Measurements from ENCODE around the gene BCR.

Gene BCR

DNA sequence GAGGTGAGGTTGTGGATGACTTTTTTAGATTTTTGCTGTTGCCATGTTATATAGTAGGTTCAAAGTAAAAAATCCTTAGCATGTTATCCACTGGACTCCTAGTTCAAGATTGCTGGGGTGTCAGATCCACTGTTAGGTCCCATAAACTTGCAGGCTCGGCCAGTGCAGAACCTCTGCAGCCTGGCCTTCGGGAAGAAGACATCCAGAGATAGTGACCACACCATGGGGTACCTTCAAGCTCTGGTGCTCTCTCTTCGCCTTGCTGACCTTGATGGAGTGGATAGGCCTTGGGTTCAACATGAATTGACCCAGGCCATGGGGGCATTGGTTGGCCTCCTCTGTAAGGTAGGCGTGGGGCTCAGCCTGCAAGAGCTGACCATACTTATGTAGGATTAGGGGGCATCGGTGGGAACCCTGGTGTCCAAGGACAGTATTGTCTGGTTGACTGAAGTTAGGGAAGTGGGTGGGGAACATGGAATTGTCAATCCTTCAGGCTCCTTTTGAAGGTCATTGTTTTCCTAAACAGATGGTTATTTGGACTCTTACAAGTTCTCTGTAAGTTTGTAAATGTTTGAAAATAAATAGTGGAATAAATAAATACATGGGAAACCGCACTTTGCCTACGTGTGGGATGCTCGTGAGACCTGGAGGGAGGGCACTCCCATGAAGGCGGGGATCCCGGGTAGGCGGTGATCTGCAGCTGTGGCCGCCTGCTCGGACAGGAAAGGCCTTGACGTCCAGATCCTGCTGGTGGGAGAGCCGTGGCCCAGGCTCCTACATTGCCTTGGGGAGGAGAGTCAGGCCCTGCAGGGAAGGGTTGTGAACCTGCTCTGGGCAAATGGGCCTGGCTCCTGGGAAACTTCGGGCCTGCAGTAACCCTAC is 37.1 kb downstream of the BCR start:
- peaks cover 82 to 100% of the 10 kb centered on the region in 2 donors for H3K4me1 Mint-ChIP-seq
- H3K27ac Mint-ChIP-seq = peak overlapping the region; percentile 71
- H3K4me3 Mint-ChIP-seq = no peak overlapping the region
- ATAC-seq (replicated peaks) (no peak), DNase-seq (no peak)
- no peaks in the 10 kb centered on the region for H3K9me3 Mint-ChIP-seq
- H3K36me3 Mint-ChIP-seq = peaks cover 3 to 7% of the 10 kb centered on the region in 2 donors
- H3K27me3 Mint-ChIP-seq = no peaks in the 10 kb centered on the region

DNA sequence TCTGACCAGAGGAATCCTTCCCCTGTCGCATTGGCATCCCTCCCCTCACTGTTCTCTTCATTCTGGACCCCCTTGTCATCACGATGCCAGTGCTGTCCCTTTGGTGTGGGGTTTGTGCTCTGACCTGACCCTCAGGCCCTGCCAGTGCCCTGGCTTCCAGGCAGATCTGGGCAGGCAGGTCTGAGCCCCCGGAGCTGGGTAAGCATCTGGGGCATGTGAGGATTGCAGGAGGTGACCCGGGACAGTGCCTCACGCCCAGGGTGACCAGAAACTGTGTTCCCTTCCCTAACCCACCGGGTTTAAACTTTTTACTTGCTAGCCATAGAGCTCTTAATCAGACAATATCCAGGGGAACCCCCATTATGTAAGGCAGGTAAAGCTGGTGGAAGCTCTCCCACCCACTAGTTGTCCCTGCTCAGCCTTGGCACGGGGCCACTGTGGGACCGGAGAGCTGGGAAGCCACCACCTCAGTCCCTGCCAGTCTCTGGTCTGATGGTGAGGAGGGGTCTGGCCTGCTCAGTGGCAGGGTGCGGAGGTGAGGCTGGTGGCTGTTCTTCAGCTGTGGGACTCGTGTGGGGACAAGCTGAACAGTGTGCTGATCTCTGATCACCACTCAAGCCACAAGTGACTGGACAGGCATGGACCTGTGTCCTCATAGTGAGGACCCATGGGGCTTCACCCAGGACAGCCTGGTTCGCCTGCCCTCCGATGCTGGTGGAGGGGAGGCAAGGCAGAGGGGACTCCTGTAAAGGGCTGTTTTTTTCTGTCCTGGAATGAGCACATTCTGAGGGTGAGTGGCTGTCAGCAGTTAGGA is 38.0 kb downstream of the BCR start:
- DNase-seq (no peak), ATAC-seq (replicated peaks) (no peak)
- H3K9me3 Mint-ChIP-seq = no peaks in the 10 kb centered on the region
- H3K27me3 Mint-ChIP-seq = no peaks in the 10 kb centered on the region
- H3K4me1 Mint-ChIP-seq = peaks cover 78 to 100% of the 10 kb centered on the region in 2 donors
- peak overlapping the region; percentile 85 for H3K27ac Mint-ChIP-seq
- peaks cover 1 to 7% of the 10 kb centered on the region in 2 donors for H3K36me3 Mint-ChIP-seq
- H3K4me3 Mint-ChIP-seq = peak overlapping the region; percentile 70 to 76

DNA sequence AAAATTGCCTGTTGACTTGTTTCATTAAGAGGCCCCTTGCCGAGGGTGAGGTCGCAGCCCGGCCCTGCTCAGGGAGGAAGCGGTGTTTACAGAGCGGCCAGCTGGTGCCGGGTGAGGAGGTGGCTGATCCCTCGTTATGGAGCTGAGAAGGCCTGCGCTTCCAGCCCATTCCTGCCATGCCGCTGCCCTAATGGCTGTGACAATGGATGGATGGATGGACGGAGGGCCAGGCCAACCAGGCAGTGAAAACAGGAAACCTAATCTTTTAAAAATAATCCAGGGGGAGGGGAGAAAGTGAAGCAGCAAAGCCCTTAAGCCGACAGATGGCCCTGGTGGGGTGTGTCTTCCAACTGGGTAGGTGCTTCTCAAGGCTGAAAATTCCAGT is 38.5 kb downstream of the BCR start:
- Mint-ChIP-seq H3K4me3 (peak overlapping the region; percentile 70 to 76), H3K9me3 (no peaks in the 10 kb centered on the region), H3K27me3 (no peaks in the 10 kb centered on the region), H3K36me3 (peaks cover 2 to 7% of the 10 kb centered on the region in 2 donors), H3K4me1 (peaks cover 78 to 100% of the 10 kb centered on the region in 2 donors), H3K27ac (peak overlapping the region; percentile 70)
- DNase-seq (no peak), ATAC-seq (replicated peaks) (no peak)

DNA sequence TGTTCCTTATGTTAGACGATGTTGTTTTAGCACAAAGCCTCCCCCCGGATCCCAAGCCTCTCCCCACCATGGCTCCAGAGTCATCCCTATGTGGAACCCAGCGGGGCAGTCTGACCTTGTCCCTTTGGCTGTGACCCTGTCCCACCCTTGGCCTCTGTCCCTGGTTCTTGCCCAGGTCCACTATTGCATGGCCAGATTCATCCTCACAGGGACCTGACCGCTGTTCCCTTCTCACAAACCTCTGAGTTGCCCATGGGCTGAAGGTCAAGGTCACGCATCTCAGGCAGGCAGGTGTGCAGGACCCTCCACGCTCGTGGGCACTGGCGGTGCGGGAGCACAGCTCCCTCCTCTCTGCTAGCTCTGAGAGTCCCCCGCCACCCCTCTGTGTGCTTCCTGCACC is 39.0 kb downstream of the BCR start:
- Mint-ChIP-seq H3K4me3 (peak overlapping the region; percentile 70 to 78), H3K27me3 (no peaks in the 10 kb centered on the region), H3K9me3 (no peaks in the 10 kb centered on the region), H3K4me1 (peaks cover 80 to 100% of the 10 kb centered on the region in 2 donors), H3K36me3 (peaks cover 2 to 7% of the 10 kb centered on the region in 2 donors), H3K27ac (peak overlapping the region; percentile 53)
- no peak for DNase-seq
- no peak for ATAC-seq (replicated peaks)

DNA sequence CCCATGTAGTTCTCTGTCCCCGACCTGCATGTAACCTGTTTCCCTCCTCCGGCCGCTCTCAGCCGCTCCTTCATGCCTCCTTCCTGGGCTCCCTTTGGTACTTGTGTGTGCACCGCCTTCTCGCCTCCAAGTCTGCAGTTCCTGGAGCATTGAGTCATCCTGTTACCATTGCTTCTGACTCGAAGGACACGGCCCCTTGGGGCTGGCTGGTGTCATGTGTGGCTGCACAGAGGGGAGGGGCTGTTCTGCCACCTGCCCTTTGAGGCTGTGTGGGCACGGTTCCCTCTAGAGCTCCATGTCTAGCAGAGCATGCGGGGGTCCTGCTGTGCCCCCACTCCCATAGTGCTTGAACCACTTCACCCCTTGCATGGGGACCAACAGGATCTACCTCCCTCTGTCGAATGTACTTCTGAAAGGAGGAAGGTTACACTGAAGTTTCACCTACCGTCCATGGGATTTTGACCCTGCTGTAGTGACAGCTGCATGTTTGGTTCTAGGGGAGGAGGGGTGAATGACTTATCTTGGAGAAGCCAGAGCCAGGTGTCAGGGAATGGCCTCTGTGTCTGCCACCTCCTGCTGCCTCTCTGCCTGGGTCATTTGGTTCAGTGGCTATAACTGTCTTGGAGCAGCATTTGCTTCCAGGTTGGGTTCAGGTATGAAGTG is 39.6 kb downstream of the BCR start:
- H3K27me3 Mint-ChIP-seq = no peaks in the 10 kb centered on the region
- H3K36me3 Mint-ChIP-seq = peaks cover under 1 to 2% of the 10 kb centered on the region in 2 donors
- H3K27ac Mint-ChIP-seq = peak overlapping the region; percentile 93
- DNase-seq (peak; percentile 81), ATAC-seq (replicated peaks) (peak; percentile 88 to 90)
- peaks cover 80 to 97% of the 10 kb centered on the region in 2 donors for H3K4me1 Mint-ChIP-seq
- H3K9me3 Mint-ChIP-seq = no peaks in the 10 kb centered on the region
- H3K4me3 Mint-ChIP-seq = peak overlapping the region; percentile 70 to 78

DNA sequence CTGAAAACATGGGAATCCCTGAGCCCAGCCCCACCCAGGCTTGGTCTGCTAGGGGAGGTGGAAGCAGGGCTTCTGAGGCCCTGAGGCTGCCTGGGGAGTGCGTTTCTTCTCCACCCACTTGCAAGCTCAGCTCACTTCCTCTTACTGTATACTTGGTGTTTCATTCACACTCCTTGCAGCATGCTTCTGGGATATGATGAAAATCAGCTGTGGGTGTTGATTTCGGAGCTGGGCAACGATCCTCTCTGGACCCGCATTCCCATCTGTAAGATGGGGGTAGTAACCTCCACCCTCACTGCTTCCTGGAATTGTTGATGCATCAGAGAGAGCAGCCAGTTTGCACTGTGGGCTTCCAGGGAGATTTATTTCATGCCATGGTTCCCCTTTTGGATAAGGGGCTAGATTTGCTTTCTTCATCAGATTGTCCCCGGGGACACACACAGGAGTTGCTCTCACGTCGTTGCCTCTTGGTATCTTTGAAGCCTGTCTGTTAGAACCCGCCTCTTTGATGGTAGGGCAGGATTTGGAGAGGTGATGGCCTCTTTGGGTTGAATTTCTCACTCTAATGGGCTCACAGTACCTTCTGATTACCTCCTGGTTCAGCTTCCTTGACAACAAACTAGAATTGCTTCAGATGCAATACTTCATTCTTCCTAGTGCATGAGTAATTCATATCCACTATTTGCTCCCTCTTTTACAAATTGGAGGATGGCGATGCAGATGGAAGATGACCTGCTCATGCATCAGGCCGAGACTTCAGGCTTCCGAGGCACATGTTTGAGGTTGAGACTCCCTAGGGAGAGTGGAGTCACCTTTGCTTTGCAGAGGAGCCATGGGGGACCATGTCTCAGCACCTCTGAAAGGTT is 40.4 kb downstream of the BCR start:
- H3K4me3 Mint-ChIP-seq = peak overlapping the region; percentile 70 to 71
- H3K27me3 Mint-ChIP-seq = no peaks in the 10 kb centered on the region
- H3K4me1 Mint-ChIP-seq = peaks cover 80 to 97% of the 10 kb centered on the region in 2 donors
- H3K27ac Mint-ChIP-seq = peak overlapping the region; percentile 93
- DNase-seq = peak; percentile 63
- ATAC-seq (replicated peaks) = peak; percentile 83 to 86
- H3K36me3 Mint-ChIP-seq = peaks cover 0 to 2% of the 10 kb centered on the region in 2 donors
- no peaks in the 10 kb centered on the region for H3K9me3 Mint-ChIP-seq

DNA sequence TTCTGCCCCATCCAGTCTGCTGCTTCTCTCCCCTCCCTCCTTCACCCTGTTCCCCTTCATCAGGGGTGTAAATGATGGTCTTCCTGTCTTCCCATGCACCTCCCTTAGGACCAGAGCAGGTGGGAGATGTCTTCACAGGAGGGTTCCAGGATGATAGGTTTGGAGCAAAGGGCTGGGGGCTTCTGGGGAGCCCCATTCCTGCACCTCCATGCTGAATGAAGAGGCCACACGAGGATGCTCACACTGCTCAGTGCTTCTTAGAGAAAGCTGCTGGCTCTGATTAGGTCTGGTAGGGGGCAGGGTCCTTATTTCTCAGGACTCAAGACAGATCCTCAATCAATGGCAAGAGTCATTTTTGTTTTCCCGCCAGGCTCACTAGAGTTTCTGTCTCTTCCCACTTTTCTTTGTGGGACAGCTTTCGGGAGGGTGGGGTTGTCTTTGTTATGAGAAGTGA is 41.1 kb downstream of the BCR start:
- Mint-ChIP-seq H3K27me3 (no peaks in the 10 kb centered on the region), H3K27ac (peak overlapping the region; percentile 31), H3K36me3 (peaks cover 0 to 2% of the 10 kb centered on the region in 2 donors), H3K9me3 (no peaks in the 10 kb centered on the region), H3K4me3 (no peak overlapping the region), H3K4me1 (peaks cover 78 to 97% of the 10 kb centered on the region in 2 donors)
- ATAC-seq (replicated peaks) (no peak), DNase-seq (no peak)

DNA sequence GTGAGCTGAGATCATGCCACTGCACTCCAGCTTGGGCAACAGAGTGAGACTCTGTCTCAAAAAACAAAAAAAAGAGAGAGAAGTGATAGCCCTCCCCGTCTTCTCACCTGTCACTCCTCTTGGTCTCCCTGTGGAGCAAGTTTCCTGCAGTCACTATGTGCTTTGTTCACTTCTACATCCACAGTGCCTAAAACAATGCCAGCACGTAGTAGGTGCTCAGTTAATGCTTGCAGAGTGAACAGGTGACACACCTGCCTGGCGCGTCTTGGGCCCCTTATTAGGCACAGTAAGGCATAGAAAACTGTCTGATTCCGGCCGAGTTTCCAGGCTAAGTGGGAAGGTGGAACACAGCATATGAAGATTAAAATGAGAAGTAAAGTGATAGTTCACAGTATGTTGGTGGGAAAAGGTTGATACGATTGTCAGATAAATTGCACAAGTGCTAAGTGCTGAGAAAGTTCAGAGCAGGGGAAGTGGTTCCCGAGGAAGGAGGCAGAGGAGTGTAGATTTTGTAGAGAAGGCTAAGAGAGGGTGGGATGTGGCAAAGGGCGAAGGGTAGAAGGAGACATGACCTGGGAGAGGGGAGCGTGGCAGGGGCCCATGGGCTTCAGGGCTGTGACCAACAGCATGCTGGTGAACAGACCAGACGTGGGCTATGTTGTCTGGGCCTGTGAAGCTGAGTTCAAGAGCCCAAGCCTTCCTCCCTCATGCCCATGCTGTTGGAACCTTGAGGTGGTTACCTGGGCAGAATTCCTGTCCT is 41.9 kb downstream of the BCR start:
- no peak for ATAC-seq (replicated peaks)
- Mint-ChIP-seq H3K4me3 (no peak overlapping the region), H3K36me3 (peaks cover 1 to 2% of the 10 kb centered on the region in 2 donors), H3K4me1 (peaks cover 71 to 96% of the 10 kb centered on the region in 2 donors), H3K9me3 (peaks cover under 1 to 2% of the 10 kb centered on the region in 2 donors), H3K27ac (no peak overlapping the region), H3K27me3 (no peaks in the 10 kb centered on the region)
- no peak for DNase-seq

DNA sequence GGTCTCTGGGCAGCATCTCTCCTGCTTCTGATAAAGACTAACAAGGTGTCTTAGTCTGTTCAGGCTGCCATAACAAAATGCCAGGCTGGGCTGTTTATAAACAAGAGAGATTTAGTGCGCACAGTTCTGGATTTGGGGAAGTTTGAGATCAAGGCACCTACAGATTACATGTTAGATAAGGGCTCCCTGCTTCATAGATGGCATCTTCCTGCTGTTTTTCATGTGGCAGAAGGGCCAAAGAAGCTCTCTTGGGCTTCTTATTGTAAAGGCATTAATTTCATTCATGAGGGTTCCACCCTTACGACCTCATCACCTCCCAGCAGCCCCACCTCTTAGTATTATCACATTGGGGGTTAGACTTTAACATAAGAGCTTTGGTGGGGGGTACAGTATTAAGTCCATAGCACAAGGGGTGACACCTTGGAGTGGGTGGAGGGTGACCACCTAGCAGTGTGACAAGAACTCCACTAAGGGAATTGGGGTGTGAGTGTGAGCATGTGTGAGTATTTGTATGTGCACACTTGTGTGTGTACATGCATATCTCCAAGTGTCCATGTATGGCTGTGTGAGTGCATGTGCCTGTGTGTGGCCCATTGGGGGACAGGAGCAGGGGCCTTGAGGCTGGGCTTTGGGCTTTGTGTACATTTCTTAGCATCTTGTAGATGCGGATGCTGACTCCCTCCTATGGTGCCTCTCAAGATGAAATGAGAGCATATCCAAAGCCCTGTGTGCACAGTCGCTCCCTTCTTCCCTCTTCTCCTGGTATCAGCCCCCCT is 42.7 kb downstream of the BCR start:
- Mint-ChIP-seq H3K4me3 (no peak overlapping the region), H3K4me1 (peaks cover 66 to 91% of the 10 kb centered on the region in 2 donors), H3K27ac (no peak overlapping the region), H3K36me3 (peaks cover 2 to 9% of the 10 kb centered on the region in 2 donors), H3K9me3 (peaks cover 3 to 9% of the 10 kb centered on the region in 2 donors), H3K27me3 (no peaks in the 10 kb centered on the region)
- no peak for ATAC-seq (replicated peaks)
- no peak for DNase-seq

DNA sequence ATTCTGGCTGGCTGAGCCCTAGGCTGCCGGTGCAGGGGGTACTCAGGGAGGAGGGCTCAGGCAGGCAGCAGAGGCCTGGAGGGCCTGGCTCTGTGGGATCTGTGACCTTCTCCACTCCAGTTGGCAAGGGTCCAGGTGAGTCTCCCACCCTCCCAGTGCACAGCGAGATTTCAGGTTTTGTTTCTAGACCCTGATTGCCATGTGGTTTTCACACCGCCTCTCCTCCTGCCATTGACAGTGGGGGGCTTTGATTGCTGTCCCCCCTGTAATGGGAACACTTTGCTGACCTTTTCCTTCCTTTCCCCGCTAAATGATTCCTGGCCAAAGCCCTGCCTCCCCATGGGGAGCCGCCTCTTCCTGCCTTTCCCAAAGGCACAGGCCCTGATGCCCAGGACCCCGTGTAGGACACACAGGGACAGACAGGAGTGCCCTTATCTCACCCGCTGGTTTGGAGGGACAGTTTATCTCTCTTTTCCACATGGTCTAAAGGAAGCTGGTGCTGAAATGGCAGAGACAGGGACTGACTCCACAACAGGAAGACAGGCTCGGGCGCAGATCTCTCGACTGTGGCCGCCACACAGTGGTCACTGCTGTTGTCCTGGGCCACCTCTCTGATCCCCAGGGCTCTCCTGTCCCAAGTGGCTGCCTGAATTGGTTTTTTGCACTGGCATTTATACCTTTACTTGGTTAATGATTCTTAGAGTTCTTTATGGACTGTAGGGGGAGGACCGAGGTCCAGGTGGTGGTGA is 43.4 kb downstream of the BCR start:
- Mint-ChIP-seq H3K27me3 (no peaks in the 10 kb centered on the region), H3K9me3 (peaks cover 6 to 13% of the 10 kb centered on the region in 2 donors), H3K4me3 (no peak overlapping the region), H3K27ac (no peak overlapping the region), H3K36me3 (peaks cover 4 to 14% of the 10 kb centered on the region in 2 donors), H3K4me1 (peaks cover 59 to 84% of the 10 kb centered on the region in 2 donors)
- DNase-seq (no peak), ATAC-seq (replicated peaks) (no peak)

DNA sequence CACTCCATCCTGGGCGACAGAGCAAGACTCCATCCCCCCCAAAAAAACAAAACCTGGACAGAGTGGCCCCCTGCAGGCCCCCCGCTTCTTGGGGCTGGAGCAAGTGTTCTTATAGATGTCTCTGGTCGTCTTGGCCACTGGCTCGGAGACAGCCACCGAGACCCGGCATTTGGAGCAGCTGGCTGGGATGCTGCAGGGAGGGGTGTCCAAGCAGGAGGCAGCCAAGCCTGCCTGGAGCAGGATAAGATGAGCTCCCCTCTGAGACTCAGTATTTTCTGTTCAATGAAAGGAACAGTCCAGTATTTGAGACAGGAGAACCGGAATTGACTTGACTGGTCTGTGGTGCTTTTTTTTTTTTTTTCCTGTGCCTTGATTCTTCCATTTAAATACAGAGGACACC is 44.5 kb downstream of the BCR start:
- Mint-ChIP-seq H3K27me3 (no peaks in the 10 kb centered on the region), H3K9me3 (peaks cover 9 to 17% of the 10 kb centered on the region in 2 donors), H3K4me1 (peaks cover 48 to 73% of the 10 kb centered on the region in 2 donors), H3K27ac (no peak overlapping the region), H3K36me3 (peaks cover 10 to 25% of the 10 kb centered on the region in 2 donors), H3K4me3 (no peak overlapping the region)
- ATAC-seq (replicated peaks) (no peak), DNase-seq (no peak)

DNA sequence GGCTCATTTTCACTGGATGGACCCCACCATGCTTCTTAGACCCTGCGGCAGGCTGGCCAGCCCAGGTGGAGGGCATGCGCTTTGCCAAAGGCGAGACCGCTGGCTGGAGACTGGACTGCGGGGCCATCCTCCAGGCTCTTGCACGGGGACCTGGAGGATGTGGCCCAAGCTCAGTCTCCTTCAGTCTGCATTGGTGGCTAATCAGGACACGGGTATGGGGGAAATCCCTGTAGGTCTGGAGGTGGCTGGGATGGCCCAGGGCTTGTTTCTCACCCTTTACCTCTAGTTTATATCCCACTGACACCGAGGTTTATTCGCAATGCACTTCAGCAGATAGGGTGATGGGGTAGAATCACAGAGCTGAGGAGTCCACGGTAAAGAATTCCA is 45.0 kb downstream of the BCR start:
- Mint-ChIP-seq H3K4me3 (no peak overlapping the region), H3K36me3 (peaks cover 12 to 30% of the 10 kb centered on the region in 2 donors), H3K9me3 (peaks cover 11 to 17% of the 10 kb centered on the region in 2 donors), H3K27ac (no peak overlapping the region), H3K4me1 (peaks cover 44 to 68% of the 10 kb centered on the region in 2 donors), H3K27me3 (no peaks in the 10 kb centered on the region)
- DNase-seq = no peak
- ATAC-seq (replicated peaks) = no peak

Data from stimulated activated naive B cell treated with anti-CD40 and anti-IgM and Interleukin-4, amounts not matched to agents 10 μg/mL and 1 μg/mL and 100 μg/mL, for 72 hours (primary cell).